IMR-90 (cell line): ENCODE data around the gene CPNE6. TPM values are rescaled to one million over a fixed set of nuclear protein-coding genes. Genes with fewer than 3 reads are reported as not detected.

ENCODE experiments used
- ATAC-seq: fragments of 200-7000 bp; cut with Tn5 transposase; 2 replicates; pipeline ENCODE4 v1.9.1; 2020; ENCODE audit warnings: low read depth, mild to moderate bottlenecking, moderate library complexity
- BruUV-seq: library from RNA; stranded (reverse); fragments of 400-500 nt; replicated peaks from 2 replicates; lab custom pipeline; 2021; lab: Mats Ljungman, UMichigan
- CTCF ChIA-PET: fragments of 300-600 bp; formaldehyde crosslinking; extraction: SDS; loops from one replicate; lab custom pipeline; 2021; ENCODE audit warnings: antibody characterized with exemption; lab: Yijun Ruan, JAX
- POLR2A ChIA-PET: fragments of 300-600 bp; sonication (Branson Sonifier 250); formaldehyde crosslinking; loops from one replicate; lab custom pipeline; 2022; ENCODE audit warnings: antibody characterized with exemption; ENCODE audit not compliant: unreplicated experiment; lab: Charles Lee
- DNase-seq: peaks from one replicate; pipeline ENCODE4 v3.0.0; 2013
- H2AFZ ChIP-seq: replicated peaks from 2 replicates; pipeline ENCODE3; 2013; ENCODE audit warnings: low read length, mild to moderate bottlenecking; ENCODE audit not compliant: poor library complexity
- H2AK5ac ChIP-seq: 2 replicates; pipeline ENCODE4 v1.6.1; 2013; ENCODE audit warnings: low read depth, low read length, inconsistent platforms
- H2AK9ac ChIP-seq: replicated peaks from 2 replicates; pipeline ENCODE3; 2013; ENCODE audit warnings: mild to moderate bottlenecking, low read depth, low read length, moderate library complexity; ENCODE audit not compliant: poor library complexity
- H2BK120ac ChIP-seq: 2 replicates; pipeline ENCODE4 v1.6.1; 2013; ENCODE audit warnings: low read depth, low read length, inconsistent platforms
- H2BK15ac ChIP-seq: 3 replicates; pipeline ENCODE4 v1.6.1; 2013; ENCODE audit warnings: low read depth, low read length, inconsistent platforms
- H2BK20ac ChIP-seq: 2 replicates; pipeline ENCODE4 v1.6.1; 2013; ENCODE audit warnings: low read depth, mild to moderate bottlenecking, inconsistent platforms, low read length, moderate library complexity
- H2BK5ac ChIP-seq: 2 replicates; pipeline ENCODE4 v1.6.1; 2013; ENCODE audit warnings: mild to moderate bottlenecking, low read depth, low read length, inconsistent platforms; ENCODE audit not compliant: poor library complexity, severe bottlenecking
- H3K14ac ChIP-seq: replicated peaks from 2 replicates; pipeline ENCODE4 v1.6.1; 2013; ENCODE audit warnings: low read depth, low read length, inconsistent platforms
- H3K18ac ChIP-seq: 2 replicates; pipeline ENCODE4 v1.6.1; 2013; ENCODE audit warnings: low read depth, low read length, control low read depth
- H3K23ac ChIP-seq: 2 replicates; pipeline ENCODE4 v1.6.1; 2013; ENCODE audit warnings: low read depth, low read length, inconsistent platforms
- H3K27ac ChIP-seq: 2 replicates; pipeline ENCODE4 v1.5.1; 2013; ENCODE audit warnings: mild to moderate bottlenecking, control low read depth, low read length; ENCODE audit not compliant: insufficient read depth
- H3K27me3 ChIP-seq: 2 replicates; pipeline ENCODE4 v1.6.1; 2013; ENCODE audit warnings: low read length; ENCODE audit not compliant: control insufficient read depth, insufficient read depth
- H3K36me3 ChIP-seq: 2 replicates; pipeline ENCODE4 v1.6.1; 2013; ENCODE audit warnings: low read length, mixed read lengths; ENCODE audit not compliant: control insufficient read depth, insufficient read depth
- H3K4ac ChIP-seq: 2 replicates; pipeline ENCODE4 v1.6.1; 2013; ENCODE audit warnings: low read depth, low read length, inconsistent platforms
- H3K4me1 ChIP-seq: 2 replicates; pipeline ENCODE4 v1.6.1; 2013; ENCODE audit warnings: low read length, mixed read lengths; ENCODE audit not compliant: control insufficient read depth, insufficient read depth
- H3K4me2 ChIP-seq: 2 replicates; pipeline ENCODE4 v1.6.1; 2013; ENCODE audit warnings: low read depth, mild to moderate bottlenecking, control low read depth, low read length, moderate library complexity
- H3K4me3 ChIP-seq: 2 replicates; pipeline ENCODE4 v1.5.1; 2013; ENCODE audit warnings: low read depth, mild to moderate bottlenecking, control low read depth, low read length, moderate library complexity; ENCODE audit not compliant: insufficient read depth
- H3K56ac ChIP-seq: 2 replicates; pipeline ENCODE4 v1.6.1; 2013; ENCODE audit warnings: low read length, inconsistent platforms; ENCODE audit not compliant: insufficient read depth; ENCODE audit errors: extremely low read depth
- H3K79me1 ChIP-seq, 2 experiments: 2 replicates each; pipeline ENCODE4 v1.6.1; 2013; ENCODE audit warnings: low read length in 2 of 2, inconsistent platforms in 1 of 2, low read depth in 1 of 2
- H3K9ac ChIP-seq: 2 replicates; pipeline ENCODE4 v1.6.1; 2013; ENCODE audit warnings: low read depth, low read length, control low read depth
- H3K9me1 ChIP-seq: 2 replicates; pipeline ENCODE4 v1.6.1; 2013; ENCODE audit warnings: low read length, inconsistent platforms; ENCODE audit not compliant: insufficient read depth
- H3K9me3 ChIP-seq: 2 replicates; pipeline ENCODE4 v1.6.1; 2013; ENCODE audit warnings: low read length; ENCODE audit not compliant: control insufficient read depth, insufficient read depth
- H4K20me1 ChIP-seq: 2 replicates; pipeline ENCODE4 v1.6.1; 2013; ENCODE audit warnings: low read length, inconsistent platforms; ENCODE audit not compliant: insufficient read depth
- H4K5ac ChIP-seq: 2 replicates; pipeline ENCODE4 v1.6.1; 2013; ENCODE audit warnings: mild to moderate bottlenecking, low read depth, low read length, control low read depth
- H4K8ac ChIP-seq, 2 experiments: 2 replicates each; pipeline ENCODE4 v1.6.1; 2013; ENCODE audit warnings: low read depth in 2 of 2, low read length in 2 of 2, control low read depth in 1 of 2, inconsistent platforms in 1 of 2
- H4K91ac ChIP-seq: 2 replicates; pipeline ENCODE4 v1.6.1; 2013; ENCODE audit warnings: low read depth, low read length, inconsistent platforms; ENCODE audit not compliant: insufficient read depth
- BHLHE40 ChIP-seq: fragments of 150-350 bp; IDR thresholded peaks from 2 replicates; pipeline ENCODE4 v1.6.1; 2016; ENCODE audit warnings: mild to moderate bottlenecking, low read depth, low read length
- CEBPB ChIP-seq: IDR thresholded peaks from 2 replicates; pipeline ENCODE4 v1.6.1; 2012; ENCODE audit warnings: low read depth, low read length, improper control_type of control experiment
- CHD1 ChIP-seq: IDR thresholded peaks from 2 replicates; pipeline ENCODE4 v1.6.1; 2012; ENCODE audit warnings: low read depth, low read length, improper control_type of control experiment
- FOS ChIP-seq: fragments of 150-350 bp; IDR thresholded peaks from 2 replicates; pipeline ENCODE4 v1.6.1; 2016; ENCODE audit warnings: low read depth, low read length
- MAFK ChIP-seq: IDR thresholded peaks from 2 replicates; pipeline ENCODE4 v1.6.1; 2012; ENCODE audit warnings: low read depth, low read length, improper control_type of control experiment
- MAZ ChIP-seq: IDR thresholded peaks from 2 replicates; pipeline ENCODE4 v1.6.1; 2012; ENCODE audit warnings: low read depth, mild to moderate bottlenecking, low read length, improper control_type of control experiment, moderate library complexity, borderline replicate concordance
- MXI1 ChIP-seq: IDR thresholded peaks from 2 replicates; pipeline ENCODE4 v1.6.1; 2012; ENCODE audit warnings: low read depth, mild to moderate bottlenecking, low read length, moderate library complexity, borderline replicate concordance
- NFE2L2 ChIP-seq: fragments of 150-350 bp; IDR thresholded peaks from 2 replicates; pipeline ENCODE4 v1.6.1; 2016; ENCODE audit warnings: low read depth, mild to moderate bottlenecking, low read length
- POLR2A ChIP-seq: IDR thresholded peaks from 2 replicates; pipeline ENCODE4 v1.6.1; 2012; ENCODE audit warnings: mild to moderate bottlenecking, low read depth, low read length
- RAD21 ChIP-seq: IDR thresholded peaks from 2 replicates; pipeline ENCODE4 v1.6.1; 2012; ENCODE audit warnings: low read length, improper control_type of control experiment
- RCOR1 ChIP-seq: IDR thresholded peaks from 2 replicates; pipeline ENCODE4 v1.6.1; 2012; ENCODE audit warnings: mild to moderate bottlenecking, low read length, improper control_type of control experiment; ENCODE audit not compliant: insufficient replicate concordance
- RFX5 ChIP-seq: IDR thresholded peaks from 2 replicates; pipeline ENCODE4 v1.8.0; 2012; ENCODE audit warnings: low read depth, mild to moderate bottlenecking, low read length, moderate library complexity
- SMC3 ChIP-seq: fragments of 150-350 bp; IDR thresholded peaks from 2 replicates; pipeline ENCODE4 v1.6.1; 2016; ENCODE audit warnings: low read depth, mild to moderate bottlenecking, antibody characterized with exemption, low read length, moderate library complexity
- WGBS, 2 experiments: methylation state at CpG; one replicate each; pipeline versions ENCODE4 v1.1.5 to v1.1.7; 2013; ENCODE audit warnings: missing lambda C conversion rate in 2 of 2; ENCODE audit not compliant: insufficient read length in 1 of 2; ENCODE audit errors: extremely low coverage in 2 of 2; 5-methylcytosine and 5-hydroxymethylcytosine counted together
- dilution Hi-C: fragments of 300-500 bp; cut with HindIII; formaldehyde crosslinking; loops from one replicate; pipeline ENCODE4 v1.14.3; 2018; ENCODE audit warnings: low sequenced_read_pairs; ENCODE audit not compliant: unreplicated experiment
- in situ Hi-C: fragments of 300-500 bp; cut with MboI; formaldehyde crosslinking; loops from 3 replicates; pipeline ENCODE4 v1.14.3; 2019; ENCODE audit warnings: low sequenced_read_pairs, inconsistent platforms, mixed read lengths
- intact Hi-C: fragments of 100-400 bp; cut with micrococcal nuclease; formaldehyde crosslinking; loops from 2 replicates; pipeline ENCODE4 v1.10.0; 2022
- polyA plus RNA-seq, 3 experiments: library from polyadenylated mRNA; depleted of rRNA; stranded (reverse); fragments of >200 nt; gene quantifications; 2 replicates each; pipeline ENCODE4 v1.2.3, GENCODE V29; 2012; ENCODE audit warnings: low replicate concordance in 1 of 3
- total RNA-seq: library from RNA; depleted of rRNA; stranded (reverse); fragments of >200 nt; gene quantifications from 2 replicates; pipeline ENCODE4 v1.2.3, GENCODE V29; 2012
- TF ChIP-seq, protein P1 (sequence below): fragments of 150-350 bp; IDR thresholded peaks from 2 replicates; pipeline ENCODE4 v1.6.1; 2017; ENCODE audit warnings: mild to moderate bottlenecking, antibody characterized with exemption, low read length, low read depth
- TF ChIP-seq, protein P2 (sequence below): conservative IDR thresholded peaks from 2 replicates; pipeline ENCODE4 v1.5.1; 2012; ENCODE audit warnings: mild to moderate bottlenecking, low read depth, low read length, improper control_type of control experiment
- TF ChIP-seq, protein P3 (sequence below): fragments of 150-350 bp; IDR thresholded peaks from 2 replicates; pipeline ENCODE4 v1.6.1; 2016; ENCODE audit warnings: low read depth, mild to moderate bottlenecking, low read length, moderate library complexity, borderline replicate concordance

CPNE6 gene
- total and polyA plus RNA-seq, 2 of the 4 experiments (the other 2 are of a cell fraction): not detected

DNA sequence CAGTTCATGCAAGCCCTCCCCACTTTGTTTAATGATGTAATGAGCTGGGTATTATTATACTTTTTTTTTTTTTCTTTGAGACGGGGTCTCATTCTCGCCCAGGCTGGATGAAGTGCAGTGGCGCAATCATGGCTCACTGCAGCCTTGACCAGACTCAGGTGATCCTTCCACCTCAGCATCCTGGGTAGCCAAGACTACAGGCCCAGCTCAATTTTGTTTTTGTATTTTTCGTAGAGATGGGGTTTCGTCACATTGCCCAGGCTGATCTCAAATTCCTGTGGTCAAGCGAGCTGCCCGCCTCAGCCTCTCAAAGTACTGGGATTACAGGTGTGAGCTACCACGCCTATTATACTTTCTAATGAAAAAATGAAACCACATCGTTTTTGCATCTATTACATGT lies 38.7 kb downstream of the CPNE6 start:
- DNase-seq: no peak
- Histone ChIP-seq H3K23ac (no peak overlapping the region), H3K56ac (no peak overlapping the region), H3K4ac (no peak overlapping the region), H3K9me3 (no peaks in the 10 kb centered on the region), H3K4me3 (no peak overlapping the region), H3K18ac (no peak overlapping the region), H2BK120ac (no peak overlapping the region), H3K4me1 (no peaks in the 10 kb centered on the region), H3K79me1 (no peaks in the 10 kb centered on the region), H2BK5ac (no peak overlapping the region), H3K27ac (no peak overlapping the region), H3K4me2 (no peak overlapping the region), H4K20me1 (no peaks in the 10 kb centered on the region), H3K14ac (no peak overlapping the region), H2BK20ac (no peak overlapping the region), H3K27me3 (no peaks in the 10 kb centered on the region), H3K9ac (no peak overlapping the region), H2AK9ac (no peak overlapping the region), H2AFZ (no peak overlapping the region), H2AK5ac (no peak overlapping the region), H3K9me1 (no peaks in the 10 kb centered on the region), H4K8ac (no peak overlapping the region), H2BK15ac (no peak overlapping the region), H4K91ac (no peak overlapping the region), H4K5ac (no peak overlapping the region), H3K36me3 (no peaks in the 10 kb centered on the region)
- TF ChIP-seq MXI1 (no peak), POLR2A (no peak), SMC3 (no peak), MAZ (no peak), CHD1 (no peak), FOS (no peak), RFX5 (no peak), RCOR1 (no peak), MAFK (no peak), NFE2L2 (no peak), RAD21 (no peak), BHLHE40 (no peak), CEBPB (no peak)
- TF ChIP-seq, protein P1, sequence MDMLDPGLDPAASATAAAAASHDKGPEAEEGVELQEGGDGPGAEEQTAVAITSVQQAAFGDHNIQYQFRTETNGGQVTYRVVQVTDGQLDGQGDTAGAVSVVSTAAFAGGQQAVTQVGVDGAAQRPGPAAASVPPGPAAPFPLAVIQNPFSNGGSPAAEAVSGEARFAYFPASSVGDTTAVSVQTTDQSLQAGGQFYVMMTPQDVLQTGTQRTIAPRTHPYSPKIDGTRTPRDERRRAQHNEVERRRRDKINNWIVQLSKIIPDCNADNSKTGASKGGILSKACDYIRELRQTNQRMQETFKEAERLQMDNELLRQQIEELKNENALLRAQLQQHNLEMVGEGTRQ: no peak
- TF ChIP-seq, protein P2, sequence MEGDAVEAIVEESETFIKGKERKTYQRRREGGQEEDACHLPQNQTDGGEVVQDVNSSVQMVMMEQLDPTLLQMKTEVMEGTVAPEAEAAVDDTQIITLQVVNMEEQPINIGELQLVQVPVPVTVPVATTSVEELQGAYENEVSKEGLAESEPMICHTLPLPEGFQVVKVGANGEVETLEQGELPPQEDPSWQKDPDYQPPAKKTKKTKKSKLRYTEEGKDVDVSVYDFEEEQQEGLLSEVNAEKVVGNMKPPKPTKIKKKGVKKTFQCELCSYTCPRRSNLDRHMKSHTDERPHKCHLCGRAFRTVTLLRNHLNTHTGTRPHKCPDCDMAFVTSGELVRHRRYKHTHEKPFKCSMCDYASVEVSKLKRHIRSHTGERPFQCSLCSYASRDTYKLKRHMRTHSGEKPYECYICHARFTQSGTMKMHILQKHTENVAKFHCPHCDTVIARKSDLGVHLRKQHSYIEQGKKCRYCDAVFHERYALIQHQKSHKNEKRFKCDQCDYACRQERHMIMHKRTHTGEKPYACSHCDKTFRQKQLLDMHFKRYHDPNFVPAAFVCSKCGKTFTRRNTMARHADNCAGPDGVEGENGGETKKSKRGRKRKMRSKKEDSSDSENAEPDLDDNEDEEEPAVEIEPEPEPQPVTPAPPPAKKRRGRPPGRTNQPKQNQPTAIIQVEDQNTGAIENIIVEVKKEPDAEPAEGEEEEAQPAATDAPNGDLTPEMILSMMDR: no peak
- TF ChIP-seq, protein P3, sequence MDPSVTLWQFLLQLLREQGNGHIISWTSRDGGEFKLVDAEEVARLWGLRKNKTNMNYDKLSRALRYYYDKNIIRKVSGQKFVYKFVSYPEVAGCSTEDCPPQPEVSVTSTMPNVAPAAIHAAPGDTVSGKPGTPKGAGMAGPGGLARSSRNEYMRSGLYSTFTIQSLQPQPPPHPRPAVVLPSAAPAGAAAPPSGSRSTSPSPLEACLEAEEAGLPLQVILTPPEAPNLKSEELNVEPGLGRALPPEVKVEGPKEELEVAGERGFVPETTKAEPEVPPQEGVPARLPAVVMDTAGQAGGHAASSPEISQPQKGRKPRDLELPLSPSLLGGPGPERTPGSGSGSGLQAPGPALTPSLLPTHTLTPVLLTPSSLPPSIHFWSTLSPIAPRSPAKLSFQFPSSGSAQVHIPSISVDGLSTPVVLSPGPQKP: no peak
- POLR2A ChIA-PET: no interaction called here
- BruUV-seq: no TSS peak
- intact Hi-C loops: no loop called here
- no peak for ATAC-seq
- dilution Hi-C loops: no loop called here
- in situ Hi-C loops: no loop called here
- CTCF ChIA-PET: interaction anchor here (0.7 to 3.9 kb wide), 2 partner anchors 52 to 176 kb away, joined by 7 to 41 read pairs; no protein-coding TSS in a partner anchor
- 80% methylated on average over 1 of the region's 9 CpGs; no CpG with 5 or more reads in 1 of the 2 experiments for WGBS, 2 experiments
